ENCODE measurements around the gene DDX11. TPM values are rescaled to one million over a fixed set of nuclear protein-coding genes. Genes with fewer than 3 reads are reported as not detected.

The DDX11 gene
- polyA plus RNA-seq, 3 donors, result 0.61 to 41.2 (median 1.7) TPM

DNA sequence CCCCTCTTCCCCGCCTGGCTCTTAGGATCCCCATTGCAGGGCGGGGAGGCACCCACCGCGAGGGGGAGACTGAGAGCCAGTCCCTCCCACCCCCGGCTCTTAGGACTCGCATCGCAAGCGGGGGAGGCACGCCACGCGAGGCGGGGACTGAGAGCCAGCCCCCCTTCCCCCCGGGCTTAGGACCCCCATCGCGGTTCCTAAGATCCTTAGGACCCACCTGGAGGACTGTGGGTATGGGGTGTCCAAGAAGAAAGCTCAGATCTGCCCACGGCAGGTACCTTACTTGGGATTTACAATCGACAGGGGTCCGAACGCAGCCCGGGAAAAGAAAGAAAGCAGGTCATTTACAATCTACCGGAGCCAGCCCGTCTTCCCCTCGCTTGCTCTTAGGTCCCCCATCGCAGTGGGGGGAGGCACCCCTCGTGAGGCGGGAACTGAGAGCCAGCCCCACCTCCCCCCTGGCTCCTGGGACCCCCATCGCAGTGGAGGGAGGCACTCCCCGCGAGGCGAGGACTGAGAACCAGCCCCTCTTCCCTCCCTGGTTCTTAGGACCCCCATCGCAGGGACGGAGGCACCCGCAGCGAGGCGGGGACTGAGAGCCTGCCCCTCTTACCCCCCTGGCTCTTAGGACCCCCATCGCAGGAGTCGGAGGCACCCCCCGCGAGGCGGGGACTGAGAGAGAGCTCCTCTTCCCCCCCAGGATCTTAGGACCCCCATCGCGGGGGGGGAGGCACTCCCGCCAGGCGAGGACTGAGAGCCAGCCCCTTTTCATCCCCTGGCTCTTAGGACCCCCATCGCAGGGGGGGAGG is 43.7 kb downstream of the DDX11 start:
- Histone ChIP-seq H3K4me1 (ENCODE audit: control insufficient read depth in 1 of 2, insufficient read depth in 2 of 2, low read length in 2 of 2) (peaks cover 26 to 29% of the 10 kb centered on the region in 2 donors), H4K20me1 (ENCODE audit: insufficient read depth, low read length) (no peaks in the 10 kb centered on the region), H3K4me2 (replicated peaks; ENCODE audit: extremely low read depth, low read length, poor library complexity, severe bottlenecking) (peak overlapping the region; percentile 68), H3K27ac (ENCODE audit: low read depth in 1 of 2, low read length in 2 of 2) (no peak overlapping the region), H3K27me3 (ENCODE audit: control insufficient read depth in 2 of 2, insufficient read depth in 2 of 2, low read length in 2 of 2) (peaks cover 0 to 37% of the 10 kb centered on the region in 2 donors), H3K9me3 (replicated peaks in 1 of 2; ENCODE audit: control insufficient read depth in 1 of 2, insufficient read depth in 1 of 2, low read length in 2 of 2) (peaks cover 7 to 15% of the 10 kb centered on the region in 2 donors), H3K79me2 (ENCODE audit: insufficient read depth, low read length) (no peaks in the 10 kb centered on the region), H2AFZ (ENCODE audit: insufficient read depth, low read depth, low read length, poor library complexity, severe bottlenecking) (peak overlapping the region; percentile 73), H3K9ac (ENCODE audit: insufficient read depth, low read length, poor library complexity, severe bottlenecking) (peak overlapping the region; percentile 54), H3K4me3 (replicated peaks in 1 of 3; ENCODE audit: low read depth in 2 of 3, low read length in 3 of 3) (peak overlapping the region; percentile 13 to 63 (median 24)), H3K36me3 (replicated peaks in 1 of 2; ENCODE audit: control insufficient read depth in 1 of 2, insufficient read depth in 2 of 2, low read length in 2 of 2) (no peaks in the 10 kb centered on the region)
- TF ChIP-seq, protein P1, sequence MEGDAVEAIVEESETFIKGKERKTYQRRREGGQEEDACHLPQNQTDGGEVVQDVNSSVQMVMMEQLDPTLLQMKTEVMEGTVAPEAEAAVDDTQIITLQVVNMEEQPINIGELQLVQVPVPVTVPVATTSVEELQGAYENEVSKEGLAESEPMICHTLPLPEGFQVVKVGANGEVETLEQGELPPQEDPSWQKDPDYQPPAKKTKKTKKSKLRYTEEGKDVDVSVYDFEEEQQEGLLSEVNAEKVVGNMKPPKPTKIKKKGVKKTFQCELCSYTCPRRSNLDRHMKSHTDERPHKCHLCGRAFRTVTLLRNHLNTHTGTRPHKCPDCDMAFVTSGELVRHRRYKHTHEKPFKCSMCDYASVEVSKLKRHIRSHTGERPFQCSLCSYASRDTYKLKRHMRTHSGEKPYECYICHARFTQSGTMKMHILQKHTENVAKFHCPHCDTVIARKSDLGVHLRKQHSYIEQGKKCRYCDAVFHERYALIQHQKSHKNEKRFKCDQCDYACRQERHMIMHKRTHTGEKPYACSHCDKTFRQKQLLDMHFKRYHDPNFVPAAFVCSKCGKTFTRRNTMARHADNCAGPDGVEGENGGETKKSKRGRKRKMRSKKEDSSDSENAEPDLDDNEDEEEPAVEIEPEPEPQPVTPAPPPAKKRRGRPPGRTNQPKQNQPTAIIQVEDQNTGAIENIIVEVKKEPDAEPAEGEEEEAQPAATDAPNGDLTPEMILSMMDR (IDR thresholded peaks at IDR 0.05), result peak; percentile 75
- H3K4me3 Mint-ChIP-seq, result peak overlapping the region; percentile 62 to 80
- H3K27ac Mint-ChIP-seq, result no peak overlapping the region
- peaks cover 15% of the 10 kb centered on the region for H3K4me1 Mint-ChIP-seq
- DNase-seq, result peak in 1 of 3 donors; percentile 30
- H3K36me3 Mint-ChIP-seq, result no peaks in the 10 kb centered on the region
- intact Hi-C loops (cut with micrococcal nuclease), result no loop called here
- peaks cover 0 to 23% (median 2%) of the 10 kb centered on the region in 7 donors for H3K9me3 Mint-ChIP-seq
- WGBS (ENCODE audit: insufficient coverage), result 0% methylated on average over 13 of the region's 45 CpGs
- peaks cover 14 to 48% (median 20%) of the 10 kb centered on the region in 3 donors for H3K27me3 Mint-ChIP-seq (ENCODE audit: low read depth in 3 of 3)

DNA sequence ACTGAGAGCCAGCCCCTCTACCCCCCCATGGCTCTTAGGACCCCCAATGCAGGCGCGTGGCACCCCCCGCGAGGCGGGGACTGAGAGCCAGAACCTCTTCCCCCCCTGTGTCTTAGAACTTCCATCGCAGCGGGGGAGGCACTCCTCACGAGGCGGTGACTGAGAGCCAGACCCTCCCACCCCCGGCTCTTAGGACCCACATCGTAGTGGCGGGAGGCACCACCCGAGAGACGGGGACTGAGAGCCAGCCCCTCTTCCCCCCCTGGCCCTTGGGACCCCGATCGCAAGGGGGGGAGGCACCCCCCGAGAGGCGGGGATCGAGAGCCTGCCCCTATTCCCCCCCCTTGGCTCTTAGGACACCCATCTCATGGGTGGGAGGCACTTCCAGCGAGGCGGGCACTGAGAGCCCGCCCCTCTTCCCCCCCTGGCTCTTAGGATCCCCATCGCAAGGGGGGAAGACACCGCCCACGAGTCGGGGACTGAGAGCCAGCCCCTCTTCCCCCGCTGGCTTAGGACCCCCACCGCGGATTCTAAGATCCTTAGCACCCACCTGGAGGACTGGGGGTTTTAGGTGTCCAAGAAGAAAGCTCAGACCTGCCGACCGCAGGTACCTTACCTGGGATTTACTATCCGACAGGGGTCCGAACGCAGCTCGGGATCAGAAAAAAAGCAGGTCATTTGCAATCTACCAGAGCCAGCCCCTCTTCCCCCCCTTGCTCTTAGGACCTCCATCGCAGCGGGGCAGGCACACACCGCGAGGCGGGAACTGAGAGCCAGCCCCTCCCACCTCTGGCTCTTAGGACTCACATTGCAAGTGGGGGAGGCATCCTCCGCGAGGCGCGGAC is 44.9 kb downstream of the DDX11 start:
- Histone ChIP-seq H3K4me2 (replicated peaks; ENCODE audit: extremely low read depth, low read length, poor library complexity, severe bottlenecking) (peak overlapping the region; percentile 46), H3K79me2 (ENCODE audit: insufficient read depth, low read length) (no peaks in the 10 kb centered on the region), H3K9ac (ENCODE audit: insufficient read depth, low read length, poor library complexity, severe bottlenecking) (no peak overlapping the region), H3K27ac (ENCODE audit: low read depth in 1 of 2, low read length in 2 of 2) (no peak overlapping the region), H3K27me3 (ENCODE audit: control insufficient read depth in 2 of 2, insufficient read depth in 2 of 2, low read length in 2 of 2) (peaks cover 0 to 37% of the 10 kb centered on the region in 2 donors), H3K4me1 (ENCODE audit: control insufficient read depth in 1 of 2, insufficient read depth in 2 of 2, low read length in 2 of 2) (peaks cover 26 to 29% of the 10 kb centered on the region in 2 donors), H2AFZ (ENCODE audit: insufficient read depth, low read depth, low read length, poor library complexity, severe bottlenecking) (no peak overlapping the region), H3K4me3 (replicated peaks in 1 of 3; ENCODE audit: low read depth in 2 of 3, low read length in 3 of 3) (peak overlapping the region in 1 of 3 experiments; percentile 40), H4K20me1 (ENCODE audit: insufficient read depth, low read length) (no peaks in the 10 kb centered on the region), H3K36me3 (replicated peaks in 1 of 2; ENCODE audit: control insufficient read depth in 1 of 2, insufficient read depth in 2 of 2, low read length in 2 of 2) (no peaks in the 10 kb centered on the region), H3K9me3 (replicated peaks in 1 of 2; ENCODE audit: control insufficient read depth in 1 of 2, insufficient read depth in 1 of 2, low read length in 2 of 2) (peaks cover 7 to 15% of the 10 kb centered on the region in 2 donors)
- H3K27me3 Mint-ChIP-seq (ENCODE audit: low read depth in 3 of 3), result peaks cover 14 to 48% (median 20%) of the 10 kb centered on the region in 3 donors
- H3K36me3 Mint-ChIP-seq, result no peaks in the 10 kb centered on the region
- peak overlapping the region in 1 of 2 donors; percentile 82 for H3K4me3 Mint-ChIP-seq
- 19% methylated on average over 15 of the region's 44 CpGs for WGBS (ENCODE audit: insufficient coverage)
- H3K9me3 Mint-ChIP-seq, result peaks cover 0 to 23% (median 2%) of the 10 kb centered on the region in 7 donors
- H3K4me1 Mint-ChIP-seq, result peaks cover 15% of the 10 kb centered on the region
- TF ChIP-seq, protein P1 (IDR thresholded peaks at IDR 0.05), result no peak
- H3K27ac Mint-ChIP-seq, result no peak overlapping the region
- no peak for DNase-seq
- intact Hi-C loops (cut with micrococcal nuclease), result no loop called here

Measured in CD14-positive monocyte (primary cell).